ENCODE results near the gene BTBD19.
"Not testable (repeated sequence)": the region's sequence is repeated elsewhere in the genome, so short reads cannot be mapped to it uniquely, and the experiment has no call there.

BTBD19 gene

DNA sequence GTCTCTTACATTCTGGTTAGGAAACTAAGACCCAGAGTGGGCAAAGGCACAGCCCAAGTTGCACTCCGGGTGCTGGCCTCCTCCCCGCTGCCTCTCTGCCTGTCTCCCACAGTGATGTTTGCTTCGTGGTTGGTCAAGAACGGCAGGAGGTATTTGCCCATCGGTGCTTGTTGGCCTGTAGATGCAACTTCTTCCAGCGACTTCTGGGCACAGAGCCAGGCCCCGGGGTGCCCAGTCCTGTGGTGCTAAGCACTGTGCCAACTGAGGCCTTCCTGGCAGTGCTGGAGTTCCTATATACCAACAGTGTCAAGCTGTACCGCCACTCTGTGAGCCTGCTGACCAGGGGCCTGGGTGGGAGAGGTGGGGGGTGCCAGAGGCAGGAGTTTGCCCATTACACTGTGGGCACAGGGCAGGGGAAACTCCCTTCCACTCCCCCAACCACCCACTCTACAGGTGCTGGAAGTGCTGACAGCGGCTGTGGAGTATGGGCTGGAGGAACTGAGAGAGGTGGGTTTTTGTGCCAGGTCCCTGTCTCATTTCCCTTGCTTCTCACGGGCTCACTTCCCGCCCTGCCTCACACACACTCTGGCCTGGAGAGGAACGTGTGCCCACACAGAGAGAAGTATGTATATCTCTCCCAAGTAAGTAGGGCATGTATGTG, 1.9 kb downstream of the BTBD19 start:
- DNase-seq, result peak; percentile 87

DNA sequence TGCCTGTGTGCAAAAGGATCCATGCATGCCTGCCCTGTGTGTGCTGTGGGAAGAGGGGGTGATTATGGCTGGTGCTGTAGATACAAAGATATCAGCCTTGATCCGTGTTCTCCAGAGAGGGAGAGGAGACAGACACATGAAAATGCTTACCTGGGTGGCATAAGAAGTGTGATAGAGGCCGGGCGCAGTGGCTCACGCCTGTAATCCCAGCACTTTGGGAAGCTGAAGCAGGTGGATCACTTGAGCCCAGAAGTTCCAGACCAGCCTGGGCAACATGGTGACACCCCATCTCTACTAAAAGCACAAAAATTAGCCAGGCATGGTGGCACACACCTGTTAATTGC, 2.4 kb downstream of the BTBD19 start:
- not testable (repeated sequence) for DNase-seq

DNA sequence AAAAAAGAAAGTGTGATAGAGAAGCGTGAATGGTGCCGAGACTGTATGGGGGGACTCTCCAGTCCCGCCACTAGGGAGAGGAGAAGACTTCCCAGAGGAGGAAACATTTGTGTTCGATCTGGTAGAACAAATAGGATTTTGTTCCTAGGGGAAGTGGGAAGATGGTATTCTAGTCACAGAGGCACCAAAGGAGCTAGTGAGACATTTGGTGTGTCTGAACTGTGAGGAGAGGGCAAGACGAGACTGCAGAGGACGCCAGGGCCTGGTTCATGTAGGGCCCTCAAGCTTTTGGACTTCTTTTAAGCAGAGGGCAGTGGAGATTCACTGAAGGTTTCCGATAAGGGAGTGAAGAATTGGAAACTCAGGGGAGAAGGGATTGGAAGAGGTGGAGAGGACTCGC, 2.9 kb downstream of the BTBD19 start:
- DNase-seq, result no peak

DNA sequence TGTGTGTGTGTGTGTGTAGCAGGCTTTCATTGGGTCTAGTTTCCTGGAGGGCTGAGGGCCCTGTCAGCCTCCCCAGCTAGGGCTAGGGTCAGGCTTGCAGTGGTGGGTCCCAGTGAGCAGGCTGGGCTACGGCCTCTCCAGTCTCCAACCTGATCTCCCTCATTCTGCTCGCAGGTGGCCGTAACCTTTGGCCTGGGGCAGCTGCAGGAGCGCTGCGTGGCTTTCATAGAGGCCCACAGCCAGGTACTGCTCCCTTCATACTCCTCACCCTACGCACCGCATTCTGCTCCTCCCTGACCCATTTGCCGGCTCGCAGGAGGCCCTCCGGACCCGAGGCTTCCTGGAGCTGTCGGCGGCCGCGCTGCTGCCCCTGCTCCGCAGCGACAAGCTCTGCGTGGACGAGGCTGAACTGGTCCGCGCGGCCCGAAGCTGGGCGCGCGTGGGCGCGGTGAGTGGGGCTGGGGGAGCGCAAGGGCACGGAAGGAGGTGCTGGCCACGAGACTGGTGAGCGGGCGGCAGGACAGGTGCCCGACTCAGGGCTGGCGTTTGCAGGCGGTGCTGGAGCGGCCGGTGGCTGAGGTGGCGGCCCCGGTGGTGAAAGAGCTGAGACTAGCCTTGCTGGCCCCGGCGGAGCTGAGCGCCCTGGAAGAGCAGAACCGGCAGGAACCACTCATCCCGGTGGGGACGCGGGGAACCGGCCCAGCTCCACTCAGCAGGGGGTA, 4.7 kb downstream of the BTBD19 start:
- DNase-seq, result no peak

DNA sequence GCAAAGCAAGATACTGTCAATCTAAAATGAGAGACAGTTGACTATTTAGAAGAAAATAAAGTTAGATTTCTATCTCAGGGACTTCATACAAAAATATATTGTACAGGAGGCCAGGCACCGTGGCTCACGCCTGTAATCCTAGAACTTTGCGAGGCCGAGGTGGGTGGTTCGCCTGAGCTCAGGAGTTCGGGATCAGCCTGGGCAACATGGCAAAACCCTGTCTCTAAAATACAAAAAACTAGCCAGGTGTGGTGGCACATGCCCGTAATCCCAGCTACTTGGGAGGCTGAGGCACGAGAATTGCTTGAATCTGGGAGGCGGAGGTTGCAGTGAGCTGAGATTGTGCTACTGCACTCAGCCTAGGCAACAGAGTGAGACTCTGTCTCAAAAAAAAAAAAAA, 7.6 kb downstream of the BTBD19 start:
- DNase-seq, result not testable (repeated sequence)

- DNase-seq, result no peak
These were observed 9.0 kb downstream of the BTBD19 start for GRCh38 chr1:44817307-44817706.

DNA sequence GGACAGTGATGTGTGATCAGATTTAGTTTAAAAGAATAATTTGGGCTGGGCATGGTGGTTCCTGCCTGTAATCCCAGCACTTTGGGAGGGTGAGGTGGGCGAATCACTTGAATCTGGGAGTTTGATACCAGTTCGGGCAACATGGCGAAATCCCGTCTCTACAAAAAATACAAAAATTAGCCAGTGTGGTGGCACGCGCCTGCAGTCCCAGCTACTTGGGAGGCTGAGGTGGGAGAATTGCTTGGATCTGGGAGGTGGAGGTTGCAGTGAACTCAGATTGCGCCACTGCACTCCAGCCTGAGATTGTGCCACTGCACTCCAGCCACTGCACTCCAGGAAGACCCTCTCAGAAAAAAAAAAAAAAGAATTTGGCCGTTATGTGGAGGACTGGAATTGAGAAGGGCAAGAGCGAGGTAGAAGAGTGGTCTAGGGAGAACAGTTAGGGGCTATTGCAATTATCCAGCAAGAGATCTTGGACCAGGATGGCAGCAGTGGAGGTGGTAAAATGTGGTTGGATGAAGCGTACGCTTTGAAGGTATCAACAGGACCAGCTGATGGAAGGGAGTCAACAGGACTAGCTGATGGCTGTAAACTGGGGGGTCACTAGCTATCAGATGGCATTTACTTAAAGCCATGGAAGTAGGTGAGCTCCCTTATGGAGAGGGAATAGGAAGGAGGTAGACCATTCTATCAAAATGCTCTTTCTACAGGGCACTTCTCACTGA, 9.6 kb downstream of the BTBD19 start:
- no peak for DNase-seq

- DNase-seq, result no peak
These were observed 10.9 kb downstream of the BTBD19 start for GRCh38 chr1:44819196-44819607.

DNA sequence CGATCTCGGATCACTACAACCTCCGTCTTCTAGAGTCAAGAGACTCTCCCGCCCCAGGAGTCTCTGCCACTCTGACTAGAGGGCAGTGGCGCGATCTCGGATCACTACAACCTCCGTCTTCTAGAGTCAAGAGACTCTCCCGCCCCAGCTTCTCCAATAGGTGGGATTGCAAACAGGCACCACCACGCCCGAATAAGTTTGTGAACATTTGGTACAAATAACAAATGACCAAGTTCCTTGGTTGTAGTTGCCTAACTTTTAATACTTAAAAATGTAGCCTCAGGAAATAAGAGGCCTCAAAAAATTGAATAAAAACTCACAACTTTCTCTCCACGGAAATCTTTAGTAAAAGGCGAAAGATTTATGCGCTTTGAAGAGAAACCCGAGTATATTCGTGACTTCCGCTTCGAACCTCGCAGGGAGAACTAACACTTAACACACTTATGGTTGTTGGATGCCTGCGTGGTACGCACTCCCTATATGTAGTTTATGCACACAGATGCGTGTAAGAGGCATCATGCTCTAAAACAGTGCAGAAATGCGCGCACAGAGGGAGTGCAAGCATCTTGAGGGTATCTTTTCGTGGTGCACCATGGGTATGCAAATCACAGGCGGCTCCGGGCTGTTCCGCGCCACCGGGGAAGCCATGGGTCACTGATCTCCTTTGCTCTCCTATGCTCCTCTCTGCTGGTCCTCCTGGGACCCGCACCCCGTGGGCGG, 11.4 kb downstream of the BTBD19 start:
- DNase-seq, result no peak

DNA sequence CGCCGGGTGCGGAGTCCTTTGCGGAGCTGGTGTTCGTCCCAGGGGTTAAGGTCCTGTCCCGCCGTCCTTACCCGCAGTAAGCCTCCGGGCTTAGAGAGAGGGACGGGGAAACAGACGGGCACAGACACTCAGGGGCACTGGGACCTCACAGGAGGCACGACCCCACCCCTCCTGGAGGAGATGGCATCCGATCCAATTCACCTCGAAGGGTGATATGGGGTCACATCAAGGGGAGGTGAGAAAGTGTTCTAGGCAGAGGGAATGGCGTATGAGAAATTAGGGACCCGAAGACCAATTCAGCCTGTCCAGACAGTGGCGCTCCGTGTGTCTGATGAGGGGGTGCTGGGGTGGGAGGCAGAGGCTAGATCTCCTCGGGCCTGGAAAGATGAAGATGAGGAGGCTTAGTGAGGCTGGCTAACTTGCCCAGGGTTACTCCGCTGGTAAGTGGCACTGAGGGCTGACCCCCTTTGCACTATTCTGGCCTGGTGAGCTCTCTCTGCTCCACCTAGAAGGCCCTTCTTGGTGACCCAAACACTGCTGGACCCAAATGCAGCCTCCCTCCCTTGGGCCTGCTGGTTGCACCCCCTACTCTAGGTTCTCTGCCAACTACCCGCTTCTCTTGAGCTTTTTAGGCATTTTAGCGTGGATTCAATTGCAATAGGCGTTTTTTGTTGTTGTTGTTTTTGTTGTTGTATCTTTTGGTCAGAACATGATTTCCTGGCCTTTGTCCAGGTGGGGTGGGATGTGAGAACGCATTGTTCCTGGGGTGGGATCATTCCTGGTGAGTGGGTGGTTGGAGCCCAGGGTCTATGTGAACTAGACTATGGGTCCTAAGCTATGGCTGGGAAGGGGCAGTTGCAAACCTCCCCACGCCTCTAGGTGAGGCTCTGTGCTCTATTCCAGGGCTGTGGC, 12.3 kb downstream of the BTBD19 start:
- DNase-seq, result no peak

GRCh38 chr1:44821240-44821715, 13.0 kb downstream of the BTBD19 start:
- DNase-seq, result no peak

DNA sequence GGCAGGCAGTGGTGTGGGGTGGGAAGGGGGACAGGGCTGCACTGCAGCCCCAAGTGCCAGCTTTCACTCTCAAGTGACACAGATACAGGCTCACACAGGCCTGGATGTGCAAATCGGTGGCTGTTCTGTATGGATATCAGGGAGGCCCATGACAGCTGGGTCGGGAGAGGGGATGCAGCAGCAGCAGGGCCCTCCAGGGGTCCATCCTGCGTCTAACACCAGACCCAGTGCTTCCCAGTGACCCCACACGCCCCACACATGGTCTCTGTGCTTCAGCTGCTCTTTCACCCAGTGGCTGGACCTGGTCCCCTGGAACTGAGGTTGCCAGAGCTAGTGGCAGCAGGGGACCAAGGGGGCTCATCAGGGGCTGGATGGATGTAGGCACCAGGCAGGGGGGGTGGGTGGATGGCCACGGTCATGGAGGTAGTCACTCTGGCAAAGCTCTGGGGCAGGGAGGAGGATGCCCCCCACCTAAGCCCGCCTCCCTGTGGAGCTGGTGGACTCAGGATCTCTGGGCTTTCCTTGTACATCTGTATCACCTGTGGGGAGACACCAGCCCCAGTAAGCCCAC, 13.9 kb downstream of the BTBD19 start:
- no peak for DNase-seq

- DNase-seq, result no peak
These were observed 14.7 kb downstream of the BTBD19 start for GRCh38 chr1:44822981-44823451.

GRCh38 chr1:44824392-44824791, 16.1 kb downstream of the BTBD19 start:
- DNase-seq, result not testable (repeated sequence)

DNA sequence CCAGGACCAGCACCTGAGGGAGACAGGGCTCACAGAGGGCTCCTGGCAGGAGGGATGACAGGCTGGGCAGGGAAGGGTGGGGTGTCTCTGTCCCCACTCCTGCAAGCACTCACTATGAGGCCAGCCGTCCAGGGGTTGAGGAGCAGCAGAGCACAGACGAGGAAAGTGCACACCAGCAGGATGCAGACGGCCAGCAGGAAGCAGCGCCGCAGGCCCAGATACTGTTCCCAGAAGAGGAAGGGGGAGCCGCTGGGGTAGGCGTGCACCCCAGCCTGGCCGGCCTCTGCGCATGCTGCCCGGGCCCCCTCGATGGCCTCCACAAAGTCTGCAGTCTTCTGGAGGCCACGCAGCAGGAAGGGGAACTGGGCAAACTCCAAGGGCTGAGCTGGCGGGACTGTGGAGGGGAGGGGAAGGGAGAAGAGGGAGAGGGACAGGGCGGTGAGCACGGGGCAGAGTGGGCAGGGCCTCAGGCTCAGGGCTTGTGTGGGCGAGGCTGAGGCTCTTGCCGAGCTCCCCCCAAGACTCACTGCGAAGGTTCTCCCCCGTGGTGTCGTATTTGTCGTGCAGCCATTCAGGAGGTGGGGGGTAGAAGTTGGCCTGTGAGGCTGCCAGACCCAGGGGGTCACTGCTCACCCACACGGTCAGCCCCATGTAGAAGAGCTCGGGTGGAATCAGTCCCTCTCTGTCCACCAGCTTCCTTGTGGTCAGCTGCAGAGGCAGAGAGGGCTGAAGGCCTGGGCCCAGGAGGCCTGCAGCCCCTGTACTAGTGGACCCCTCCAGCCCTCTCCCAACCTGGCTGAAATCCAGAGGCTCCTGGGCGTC, 18.3 kb downstream of the BTBD19 start:
- DNase-seq, result no peak

DNA sequence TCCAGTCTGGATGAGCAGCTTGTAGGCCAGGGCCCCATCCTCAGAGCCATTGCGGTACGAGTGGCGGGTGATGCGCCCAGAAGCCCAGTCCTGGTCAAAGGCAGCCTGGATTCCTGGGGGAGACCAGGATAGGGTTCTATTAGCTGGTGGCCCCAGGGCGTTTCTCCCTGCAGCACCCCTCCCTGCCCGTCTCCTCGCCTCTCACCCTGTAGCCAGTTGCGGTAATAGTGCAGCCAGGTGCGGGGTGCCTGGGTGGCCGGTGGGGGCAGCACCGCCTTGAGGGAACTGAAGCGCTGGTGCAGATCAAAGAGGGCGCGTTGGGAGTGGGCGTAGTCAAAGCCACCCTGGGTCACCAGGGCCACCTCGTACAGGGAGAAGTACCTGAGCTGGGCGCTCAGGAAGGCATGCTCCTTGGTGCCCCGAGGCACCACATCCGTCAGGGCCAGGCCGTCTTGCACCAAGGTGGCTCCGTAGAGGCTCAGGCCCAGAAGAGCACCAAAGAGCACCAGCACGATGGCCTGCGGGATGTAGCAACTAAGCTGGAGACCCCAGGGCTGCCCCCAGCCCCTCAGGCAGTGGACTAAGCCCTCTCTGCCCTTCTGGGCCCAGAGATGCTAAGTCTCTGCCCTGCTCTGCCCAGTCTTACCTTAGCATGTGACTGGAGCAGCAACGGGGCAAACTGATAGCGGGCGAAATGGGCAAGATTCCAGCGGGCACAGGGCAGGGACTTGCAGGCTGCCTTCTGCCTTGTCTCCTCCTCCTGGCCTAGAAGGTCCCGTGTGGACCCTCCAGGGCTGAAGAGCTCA, 19.1 kb downstream of the BTBD19 start:
- no peak for DNase-seq

DNA sequence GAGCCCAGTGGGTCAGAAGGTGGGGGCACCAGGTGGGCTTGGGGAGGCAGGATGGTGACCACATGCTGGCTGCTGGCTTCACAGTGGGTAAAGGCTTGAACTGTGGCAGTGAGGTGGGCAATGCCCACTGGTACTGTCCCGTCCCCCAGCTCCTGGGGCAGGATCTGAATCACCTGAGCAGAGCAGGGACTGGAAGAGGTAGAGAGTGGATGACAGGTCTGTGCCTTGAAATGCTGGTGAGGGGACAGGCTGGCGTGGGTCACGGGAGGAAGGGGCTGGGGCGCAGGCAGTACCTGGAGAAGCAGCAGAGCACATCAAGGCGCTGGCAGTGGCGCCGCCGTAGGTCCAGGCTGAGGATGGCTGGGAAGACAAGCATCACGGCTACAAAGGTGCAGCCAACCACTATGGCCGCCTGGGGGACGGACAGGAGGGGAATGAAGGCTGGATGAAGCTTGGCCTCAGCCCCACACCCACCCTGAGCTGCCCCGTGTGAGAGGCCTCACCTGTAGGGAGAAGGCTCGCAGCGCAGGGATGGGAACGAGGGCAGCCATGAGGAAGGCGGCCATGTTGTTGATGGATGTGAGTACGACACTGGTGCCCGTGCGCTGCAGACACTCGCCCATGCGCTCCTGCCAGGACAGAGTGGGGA, 19.8 kb downstream of the BTBD19 start:
- no peak for DNase-seq

GRCh38 chr1:44828841-44829440, 20.6 kb downstream of the BTBD19 start:
- no peak for DNase-seq
